Measurements from ENCODE around the gene PTPRC.

GRCh38 chr1:198776602-198777029 lies 137.8 kb downstream of the PTPRC start:
- TF ChIP-seq CTCF (IDR thresholded peaks at IDR 0.05) (no peak), POLR2A (IDR thresholded peaks at IDR 0.05) (no peak), POLR2AphosphoS5 (IDR thresholded peaks at IDR 0.05) (no peak), EP300 (IDR thresholded peaks at IDR 0.05) (no peak)

Data from suprapubic skin (tissue), 4 donors.